HG02943 (cell line): ENCODE data around the gene RTKN.

ENCODE experiments used
- ATAC-seq: cut with Tn5 transposase; IDR thresholded peaks from one replicate; pipeline ENCODE4 v1.9.1; 2021; ENCODE audit warnings: mild to moderate bottlenecking, low read depth, moderate library complexity; ENCODE audit not compliant: unreplicated experiment

RTKN gene

DNA sequence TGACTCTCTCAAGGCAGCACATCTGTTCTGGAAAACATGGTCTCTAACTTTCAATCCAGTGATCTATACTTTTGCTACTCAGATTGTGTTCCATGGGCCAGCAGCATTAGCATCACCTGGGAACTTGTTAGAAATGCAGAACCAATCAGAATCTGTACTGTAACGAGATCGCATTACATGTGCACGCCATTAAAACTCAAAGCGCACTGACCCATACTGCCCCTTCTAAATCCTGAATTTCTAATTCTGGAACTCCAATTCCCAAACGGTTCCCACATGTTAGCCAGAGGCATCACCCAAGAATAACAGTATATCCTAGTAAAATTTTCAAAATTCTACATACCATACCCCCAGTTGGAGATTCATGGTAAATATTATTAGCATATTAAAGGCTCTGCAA is 51.1 kb downstream of the RTKN start:
- no peak for ATAC-seq

DNA sequence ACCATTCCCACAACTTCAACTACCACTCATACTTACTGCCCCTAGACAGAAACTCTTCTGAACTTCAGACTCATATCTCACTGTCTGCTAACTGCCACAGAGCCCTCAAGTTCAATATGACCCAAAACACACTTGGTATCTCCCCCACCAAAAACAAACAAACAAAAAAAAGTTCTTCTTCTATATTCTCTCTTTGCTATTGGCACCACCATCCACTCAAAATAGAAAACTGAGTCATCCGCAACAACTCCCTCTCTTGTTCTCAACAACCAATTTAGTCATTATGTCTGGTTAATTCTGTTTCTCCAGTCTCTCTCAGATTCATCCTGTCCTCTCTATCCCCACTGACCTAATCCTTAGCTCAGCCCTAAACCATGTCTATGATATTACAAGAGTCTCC is 54.4 kb downstream of the RTKN start:
- ATAC-seq, result no peak

DNA sequence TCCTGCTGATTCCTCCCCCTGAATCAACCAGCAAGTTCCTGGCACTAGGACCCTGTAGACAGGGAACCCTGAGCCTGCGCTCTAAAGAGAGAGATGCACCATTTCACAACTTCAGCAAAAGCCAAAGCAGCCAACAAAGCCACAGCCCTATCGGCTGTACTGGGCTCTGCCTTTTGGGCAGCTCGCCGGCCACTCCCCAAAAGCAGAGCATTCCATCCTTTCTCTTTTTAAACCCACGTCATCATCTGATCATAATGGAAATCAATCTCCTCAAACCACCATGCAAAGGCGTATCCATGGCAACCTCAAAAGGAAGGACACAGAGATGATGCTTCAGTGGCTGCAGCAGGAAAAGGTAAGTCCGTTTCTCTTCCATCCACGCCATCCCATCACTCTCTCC is 56.3 kb downstream of the RTKN start:
- ATAC-seq, result no peak

DNA sequence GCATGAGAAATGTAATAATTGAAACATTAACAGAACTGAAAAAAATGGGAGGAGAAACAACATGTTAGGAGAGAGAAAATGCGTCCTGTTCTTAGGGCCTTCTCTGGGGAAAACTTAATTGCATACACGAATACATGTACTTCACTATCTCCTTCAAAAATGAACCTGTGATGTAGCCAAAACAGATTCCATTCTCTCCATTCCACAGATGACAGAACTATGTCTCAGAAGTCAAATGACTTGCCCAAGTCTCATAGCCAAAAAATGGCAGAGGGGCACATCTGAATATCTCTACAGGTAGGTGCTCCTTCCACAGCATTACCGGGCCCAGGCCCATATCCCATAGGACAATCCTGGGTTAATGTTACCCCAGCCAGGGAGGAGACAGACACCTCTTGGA is 57.7 kb downstream of the RTKN start:
- no peak for ATAC-seq

DNA sequence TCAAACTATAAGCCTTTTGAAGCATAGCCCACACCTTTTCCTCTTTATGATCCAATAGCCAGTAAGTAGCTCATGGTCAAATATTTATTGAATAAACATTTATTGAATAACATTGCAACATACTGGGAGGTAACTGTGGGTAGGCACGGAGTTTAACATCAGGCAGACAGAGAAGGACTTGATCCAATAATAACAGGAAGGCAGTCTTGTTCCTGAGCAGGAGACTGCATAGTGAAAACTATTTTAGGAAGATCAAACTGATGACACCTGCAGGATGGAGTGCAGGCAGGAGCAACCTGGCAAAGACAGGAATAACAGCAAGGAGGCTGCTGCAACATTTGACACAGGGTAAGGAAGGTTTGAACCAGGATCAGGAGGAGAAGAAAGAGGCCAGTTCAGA is 58.5 kb downstream of the RTKN start:
- ATAC-seq, result no peak

DNA sequence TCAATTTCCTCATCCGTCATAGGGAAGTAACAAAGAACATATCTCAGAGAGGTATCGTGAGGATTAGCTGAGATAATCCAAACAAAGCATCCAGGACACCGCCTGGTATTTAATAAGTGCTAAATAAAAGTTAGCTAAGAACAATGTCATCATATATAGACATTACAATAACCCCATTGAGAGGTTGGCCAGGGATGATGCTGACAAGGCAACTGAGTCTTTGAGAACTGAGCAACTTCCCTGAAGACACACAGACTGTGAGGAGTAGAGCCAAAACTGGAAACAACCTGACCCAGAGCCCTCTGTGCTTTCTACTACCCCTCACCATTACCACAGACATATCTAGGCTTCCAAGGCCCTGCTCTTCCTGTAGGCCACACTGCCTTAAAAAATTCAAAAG is 60.0 kb downstream of the RTKN start:
- no peak for ATAC-seq

DNA sequence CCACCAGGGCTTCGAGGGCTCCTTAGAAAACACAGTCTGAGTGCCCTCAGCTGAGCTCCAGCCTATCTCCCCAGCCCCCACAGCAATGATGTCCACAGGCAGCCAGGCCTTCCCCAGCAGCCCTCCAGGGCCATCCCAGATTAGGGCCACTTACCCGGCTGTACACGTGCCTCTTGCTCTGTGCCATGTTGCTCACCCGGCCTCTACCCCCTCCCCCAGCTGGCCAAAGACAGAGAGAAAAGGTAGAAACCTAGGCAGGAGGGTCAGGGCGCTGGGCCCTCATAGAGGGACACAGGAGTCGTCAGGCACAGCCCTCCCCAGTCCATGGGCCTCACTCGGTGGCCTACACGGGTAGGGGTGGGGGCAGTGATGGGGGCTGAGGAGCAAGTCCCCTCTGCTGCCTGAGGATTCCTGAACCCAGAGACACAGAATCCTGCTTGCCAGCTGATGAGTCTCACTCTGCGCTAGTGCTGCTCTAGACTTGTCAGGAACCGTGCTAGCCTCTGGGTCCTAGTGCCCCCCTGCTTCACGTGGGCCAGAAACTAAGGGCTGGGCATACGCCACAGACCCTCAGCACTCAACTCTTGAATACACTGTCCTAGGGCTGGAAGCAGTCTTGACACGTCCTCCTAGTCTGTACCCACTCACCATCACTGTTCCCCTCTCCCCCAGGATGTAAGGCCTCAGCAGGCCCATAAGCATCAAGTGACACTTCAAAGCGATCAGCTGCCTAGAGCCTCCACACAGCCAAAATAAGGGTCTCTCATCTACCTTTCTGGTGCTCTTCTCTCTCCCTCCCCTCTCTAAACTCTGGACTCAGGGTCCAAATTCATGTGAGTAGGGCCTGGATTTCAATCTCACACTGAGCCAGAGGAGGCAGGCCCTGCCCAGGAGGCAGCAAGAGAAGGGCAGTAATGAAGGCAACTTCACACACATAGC is 61.6 kb downstream of the RTKN start, which contains the start of gene DCTN1:
TSS of gene DCTN1 (minus strand) at position 461 of the 939 bp plus-strand sequence. CDS start at position 187, 274 bp downstream.
- ATAC-seq, result no peak

DNA sequence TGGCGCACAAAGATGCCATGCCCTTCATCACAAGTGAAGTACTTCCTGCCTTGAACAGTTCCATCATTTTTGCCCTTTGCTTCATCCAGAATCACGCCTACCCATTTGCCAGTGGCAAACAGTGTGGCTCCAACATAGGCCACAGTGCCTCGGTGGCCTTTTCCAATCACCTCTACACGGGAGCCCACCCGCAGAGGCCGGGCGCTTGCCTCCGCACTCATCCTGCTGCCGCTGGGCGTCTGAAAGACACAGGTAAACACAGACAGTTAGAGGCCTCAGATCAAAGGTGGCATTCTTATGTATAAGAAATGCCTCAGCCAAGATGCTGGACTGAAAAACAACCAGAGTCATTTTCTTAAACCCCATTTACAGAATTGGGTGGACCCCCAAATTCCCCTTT is 63.7 kb downstream of the RTKN start:
- ATAC-seq, result no peak

DNA sequence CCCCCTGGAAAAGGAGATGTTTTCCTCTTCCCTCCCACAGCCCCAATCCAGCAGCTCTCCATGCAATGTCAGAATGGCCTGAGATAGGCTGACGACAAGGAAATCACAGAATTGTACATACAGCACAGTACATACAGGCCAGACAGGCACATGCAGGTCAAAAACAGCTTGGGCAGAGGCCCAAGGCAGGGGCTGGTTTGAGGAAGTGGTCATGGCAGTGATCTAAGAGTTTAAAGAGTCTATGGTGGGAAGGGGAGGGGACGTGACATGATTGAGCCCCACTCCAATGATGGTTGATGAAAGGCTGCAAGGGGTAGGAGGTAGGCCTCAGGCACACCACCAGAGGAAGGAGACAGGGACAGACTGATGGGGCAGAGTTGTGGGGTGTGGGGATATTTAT is 65.9 kb downstream of the RTKN start:
- ATAC-seq, result no peak
